Mesothelial cell of epicardium (in vitro differentiated cells): ENCODE data around the gene CACNB1. TPM values are rescaled to one million over a fixed set of nuclear protein-coding genes. Genes with fewer than 3 reads are reported as not detected.
A peak's percentile ranks its signal among the peaks of the same experiment; 100 is the strongest.

ENCODE experiments used
- DNase-seq, 2 experiments: peaks; one replicate each; pipeline ENCODE4 v3.0.0; 2021; ENCODE audit warnings: low spot score in 2 of 2; ENCODE audit not compliant: unreplicated experiment in 2 of 2
- H3K27ac Mint-ChIP-seq: 2 replicates; pipeline ENCODE4 v1.8.0; 2021; ENCODE audit warnings: mixed read lengths
- H3K27me3 Mint-ChIP-seq: 2 replicates; pipeline ENCODE4 v1.8.0; 2021; ENCODE audit warnings: low read depth, mixed read lengths
- H3K36me3 Mint-ChIP-seq: 2 replicates; pipeline ENCODE4 v1.8.0; 2021; ENCODE audit warnings: mixed read lengths
- H3K4me1 Mint-ChIP-seq: 2 replicates; pipeline ENCODE4 v1.8.0; 2021; ENCODE audit warnings: mixed read lengths
- H3K4me3 Mint-ChIP-seq: 2 replicates; pipeline ENCODE4 v1.8.0; 2021; ENCODE audit warnings: mild to moderate bottlenecking, moderate library complexity, mixed read lengths
- H3K9me3 Mint-ChIP-seq: 2 replicates; pipeline ENCODE4 v1.8.0; 2021; ENCODE audit warnings: mixed read lengths
- CTCF ChIP-seq: fragments of 200-600 bp; sonication (generic); IDR thresholded peaks from one replicate; pipeline ENCODE4 v1.5.0; 2021; ENCODE audit warnings: antibody characterized with exemption; ENCODE audit not compliant: unreplicated experiment
- total RNA-seq: library from RNA; stranded (reverse); gene quantifications from 3 replicates; pipeline ENCODE4 v1.2.1, GENCODE V29; 2021

Gene CACNB1
- total RNA-seq, 1 donor from 2014 or later = 21.6 TPM

DNA sequence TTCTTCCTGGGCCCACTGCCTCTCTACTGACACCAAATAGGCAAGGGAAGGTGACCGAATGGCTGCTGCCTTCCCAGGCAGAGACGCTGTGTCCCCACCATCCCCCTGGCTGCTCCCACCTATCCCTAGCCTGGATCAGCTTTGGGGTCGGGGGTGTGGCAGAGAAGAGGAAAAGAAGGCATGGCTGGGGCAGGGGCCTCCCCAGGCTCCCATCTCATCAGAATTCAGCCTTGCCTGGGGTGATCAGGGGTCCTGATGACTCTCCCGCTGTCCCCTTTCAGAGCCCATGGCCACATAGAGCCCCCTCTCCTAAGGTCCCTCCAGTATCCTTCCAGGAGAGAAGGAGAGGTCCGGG, 46.7 kb downstream of the CACNB1 start:
- DNase-seq = no peak
- Mint-ChIP-seq H3K27me3 (peaks cover 32% of the 10 kb centered on the region), H3K4me1 (peaks cover 14% of the 10 kb centered on the region), H3K9me3 (no peaks in the 10 kb centered on the region), H3K36me3 (no peaks in the 10 kb centered on the region), H3K27ac (no peak overlapping the region), H3K4me3 (peak overlapping the region; percentile 75)
- TF ChIP-seq CTCF = no peak

- H3K27me3 Mint-ChIP-seq = peaks cover 32% of the 10 kb centered on the region
- peaks cover 14% of the 10 kb centered on the region for H3K4me1 Mint-ChIP-seq
- H3K4me3 Mint-ChIP-seq = peak overlapping the region; percentile 75
- no peaks in the 10 kb centered on the region for H3K36me3 Mint-ChIP-seq
- no peak for TF ChIP-seq CTCF
- DNase-seq = no peak
- no peak overlapping the region for H3K27ac Mint-ChIP-seq
- no peaks in the 10 kb centered on the region for H3K9me3 Mint-ChIP-seq
Observed at GRCh38 chr17:39150104-39150634, 47.3 kb downstream of the CACNB1 start.

DNA sequence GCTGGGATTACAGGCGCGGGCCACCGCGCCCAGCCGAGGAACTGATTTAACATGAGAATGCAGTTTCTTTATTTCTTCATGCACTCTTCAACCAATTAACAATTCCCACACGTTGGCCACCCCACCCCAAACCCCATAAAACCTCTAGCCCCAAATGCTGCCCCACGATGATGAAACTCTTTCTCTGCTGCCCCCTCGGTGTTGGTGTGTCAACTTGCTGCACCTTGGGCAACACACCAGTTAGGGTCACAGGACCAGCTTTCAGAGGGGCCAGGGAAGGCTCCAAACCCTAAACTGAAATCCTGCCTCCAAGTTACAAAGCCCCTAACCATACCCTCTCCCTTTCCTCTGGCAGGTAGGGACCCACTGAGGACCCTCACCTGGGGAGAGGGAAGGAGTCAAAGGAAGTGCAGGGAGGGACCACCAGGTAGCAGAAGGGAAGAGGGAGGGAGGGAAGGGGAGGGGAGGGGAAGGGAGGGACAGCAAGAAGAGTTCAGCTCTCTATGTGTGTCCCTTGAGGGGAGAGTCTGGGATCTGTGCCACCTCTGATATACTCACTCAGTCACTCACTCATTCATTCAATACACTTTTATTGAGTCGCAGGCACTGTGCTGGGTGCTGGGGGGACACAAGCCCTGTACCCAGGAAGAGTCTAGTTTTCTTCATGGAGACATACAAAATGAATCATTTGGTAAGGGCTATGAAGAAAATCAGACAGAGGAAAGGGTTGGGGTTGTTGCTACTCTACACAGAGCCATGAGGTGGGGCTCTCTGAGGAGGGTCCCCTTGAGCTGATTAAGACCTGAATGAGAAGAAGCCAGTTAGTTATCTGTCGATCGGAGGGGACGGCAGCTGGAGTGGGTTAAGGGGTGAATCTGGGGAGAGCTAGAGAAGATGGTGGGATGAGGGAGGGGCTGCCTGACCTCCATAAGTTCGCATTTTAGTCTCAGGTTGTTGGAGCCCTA, 50.0 kb downstream of the CACNB1 start:
- H3K36me3 Mint-ChIP-seq = no peaks in the 10 kb centered on the region
- peaks cover 8% of the 10 kb centered on the region for H3K4me1 Mint-ChIP-seq
- H3K27me3 Mint-ChIP-seq = peaks cover 30% of the 10 kb centered on the region
- no peak for TF ChIP-seq CTCF
- no peak for DNase-seq
- H3K27ac Mint-ChIP-seq = no peak overlapping the region
- no peaks in the 10 kb centered on the region for H3K9me3 Mint-ChIP-seq
- H3K4me3 Mint-ChIP-seq = no peak overlapping the region

DNA sequence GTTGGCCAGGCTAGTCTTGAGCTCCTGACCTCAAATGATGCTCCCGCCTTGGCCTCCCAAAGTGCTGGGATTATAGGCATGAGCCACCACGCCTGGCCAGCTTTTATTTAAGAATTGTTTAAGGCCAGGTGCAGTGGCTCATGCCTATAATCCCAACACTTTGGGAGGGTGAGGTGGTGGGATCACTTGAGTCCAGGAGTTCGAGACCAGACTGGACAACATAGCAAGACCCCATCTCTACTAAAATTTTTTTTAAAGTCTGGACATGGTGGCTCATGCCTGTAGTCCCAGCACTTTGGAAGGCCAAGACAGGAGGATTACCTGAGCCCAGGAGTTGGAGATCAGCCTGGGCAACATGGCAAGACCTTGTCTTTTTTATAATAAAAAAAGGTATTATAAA, 51.2 kb downstream of the CACNB1 start:
- peaks cover 28% of the 10 kb centered on the region for H3K27me3 Mint-ChIP-seq
- TF ChIP-seq CTCF = no peak
- H3K27ac Mint-ChIP-seq = no peak overlapping the region
- H3K9me3 Mint-ChIP-seq = no peaks in the 10 kb centered on the region
- H3K36me3 Mint-ChIP-seq = no peaks in the 10 kb centered on the region
- H3K4me3 Mint-ChIP-seq = no peak overlapping the region
- H3K4me1 Mint-ChIP-seq = peaks cover 3% of the 10 kb centered on the region
- DNase-seq = no peak

DNA sequence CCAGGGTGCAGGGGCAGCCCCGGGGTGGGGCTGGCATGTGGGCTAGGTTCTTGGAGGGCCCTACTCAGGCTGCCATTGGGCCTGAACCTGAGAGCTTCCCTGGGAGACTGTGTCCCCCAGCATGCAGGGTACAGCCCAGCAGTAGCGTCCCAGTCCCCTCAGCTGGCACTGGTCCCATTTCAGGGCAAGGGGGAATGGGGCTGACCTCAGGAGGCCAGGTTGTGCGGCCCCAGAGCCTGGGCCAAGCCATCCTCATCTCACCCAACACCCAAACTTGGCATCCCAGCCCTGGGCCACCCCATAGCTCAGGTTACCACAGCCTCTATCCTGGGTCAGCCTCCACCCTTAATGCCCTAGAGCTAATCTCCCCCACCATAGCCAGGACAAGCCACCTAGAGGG, 52.3 kb downstream of the CACNB1 start:
- Mint-ChIP-seq H3K9me3 (no peaks in the 10 kb centered on the region), H3K4me1 (peaks cover 3% of the 10 kb centered on the region), H3K4me3 (no peak overlapping the region), H3K27me3 (peaks cover 18% of the 10 kb centered on the region), H3K27ac (no peak overlapping the region), H3K36me3 (no peaks in the 10 kb centered on the region)
- no peak for DNase-seq
- TF ChIP-seq CTCF = no peak
